GM19240 (cell line): ENCODE measurements around the gene INPP5K.

ENCODE experiments used
- DNase-seq: peaks from one replicate; pipeline ENCODE4 v3.0.0; 2011; ENCODE audit warnings: low spot score; ENCODE audit not compliant: insufficient read length

The INPP5K gene

DNA sequence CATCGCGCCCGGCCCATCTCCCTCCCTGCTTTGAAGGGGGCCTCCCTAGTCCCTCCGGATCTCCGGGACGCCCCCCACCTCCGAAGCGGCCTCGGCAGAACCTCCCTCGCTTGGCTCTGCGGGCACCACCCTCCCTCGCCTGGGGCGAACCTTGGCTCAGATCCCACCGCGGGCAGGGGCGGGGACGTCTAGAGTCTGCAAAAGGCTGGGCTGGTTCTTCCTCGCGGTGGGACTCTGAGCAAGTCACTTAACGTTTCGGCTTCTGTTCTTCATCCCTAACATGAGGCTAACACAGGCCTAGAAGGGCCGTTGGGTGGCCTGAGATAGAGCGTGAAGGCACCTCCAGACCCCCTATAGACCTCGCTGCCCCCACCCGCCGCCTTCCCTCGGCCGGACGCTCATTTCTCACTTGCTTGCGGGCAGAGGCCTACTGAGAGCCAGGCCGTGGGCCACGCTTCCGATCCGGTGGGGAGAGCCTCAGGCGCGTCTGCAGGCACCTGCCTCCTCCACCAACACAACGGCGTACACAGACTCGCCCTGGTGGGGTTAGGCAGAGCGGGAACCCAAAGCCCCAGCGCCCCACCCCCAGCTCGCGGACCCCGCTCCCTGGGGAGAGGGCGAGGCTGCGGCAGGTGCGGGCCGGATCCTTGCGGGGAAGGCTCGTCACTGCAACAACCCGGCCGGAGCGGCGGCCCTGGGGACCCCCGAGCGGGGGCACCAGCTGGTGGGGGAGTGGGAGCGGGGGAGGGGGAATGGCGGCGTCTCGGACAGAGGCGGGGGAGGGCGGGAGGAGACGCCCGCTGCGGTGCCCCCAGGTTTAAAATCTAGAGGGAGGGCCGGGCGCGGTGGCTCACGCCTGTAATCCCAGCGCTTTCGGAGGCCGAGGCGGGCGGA lies 29.4 kb downstream of the INPP5K start:
- DNase-seq, result peak; percentile 64

DNA sequence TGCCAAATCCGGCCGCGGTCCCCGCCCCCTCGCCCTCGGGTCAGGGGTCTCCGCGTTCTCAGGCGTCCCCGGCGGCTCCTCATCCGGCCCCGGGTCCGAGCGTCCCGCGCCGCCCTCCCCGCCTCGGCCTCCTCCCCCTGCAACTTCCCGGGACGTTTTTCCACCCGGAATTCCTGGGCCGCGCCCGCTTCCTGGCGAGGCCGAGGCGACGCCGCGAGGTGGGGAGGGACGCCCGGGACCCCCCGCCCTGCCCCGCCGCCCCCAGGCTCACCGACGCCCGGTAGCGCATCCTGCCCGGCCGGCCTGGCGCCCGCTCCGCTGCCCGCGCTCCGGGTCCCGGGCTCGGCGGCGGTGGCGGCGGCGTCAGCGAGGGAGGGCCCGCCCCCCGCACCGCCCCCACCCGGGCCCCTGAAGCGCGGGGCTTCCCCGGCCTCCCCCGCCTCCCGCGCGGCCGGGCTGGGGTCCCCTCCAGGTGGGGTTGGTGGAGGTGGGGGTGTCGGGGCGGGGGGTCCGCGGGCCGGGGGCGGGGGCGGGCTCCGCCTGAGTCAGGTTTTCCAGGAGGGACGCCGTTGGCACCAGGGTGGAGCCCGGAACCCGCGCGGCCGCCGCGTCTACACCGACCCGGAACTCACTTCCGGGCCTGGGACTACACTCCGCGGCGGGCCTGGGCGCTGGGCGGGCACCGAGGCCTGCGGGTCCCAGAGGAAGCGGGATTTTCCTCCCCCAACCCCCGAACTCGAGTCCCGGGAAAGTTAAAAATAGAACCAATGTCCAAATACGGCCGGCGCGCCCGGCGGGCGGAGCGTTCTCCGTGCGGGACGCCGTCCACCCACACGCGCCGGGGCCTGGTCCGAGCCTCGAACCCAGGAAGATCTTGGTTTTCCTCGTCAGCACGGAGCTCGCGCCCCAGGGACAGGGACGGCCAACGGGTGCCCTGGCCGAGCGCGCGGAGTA lies 30.7 kb downstream of the INPP5K start:
- DNase-seq, result no peak

DNA sequence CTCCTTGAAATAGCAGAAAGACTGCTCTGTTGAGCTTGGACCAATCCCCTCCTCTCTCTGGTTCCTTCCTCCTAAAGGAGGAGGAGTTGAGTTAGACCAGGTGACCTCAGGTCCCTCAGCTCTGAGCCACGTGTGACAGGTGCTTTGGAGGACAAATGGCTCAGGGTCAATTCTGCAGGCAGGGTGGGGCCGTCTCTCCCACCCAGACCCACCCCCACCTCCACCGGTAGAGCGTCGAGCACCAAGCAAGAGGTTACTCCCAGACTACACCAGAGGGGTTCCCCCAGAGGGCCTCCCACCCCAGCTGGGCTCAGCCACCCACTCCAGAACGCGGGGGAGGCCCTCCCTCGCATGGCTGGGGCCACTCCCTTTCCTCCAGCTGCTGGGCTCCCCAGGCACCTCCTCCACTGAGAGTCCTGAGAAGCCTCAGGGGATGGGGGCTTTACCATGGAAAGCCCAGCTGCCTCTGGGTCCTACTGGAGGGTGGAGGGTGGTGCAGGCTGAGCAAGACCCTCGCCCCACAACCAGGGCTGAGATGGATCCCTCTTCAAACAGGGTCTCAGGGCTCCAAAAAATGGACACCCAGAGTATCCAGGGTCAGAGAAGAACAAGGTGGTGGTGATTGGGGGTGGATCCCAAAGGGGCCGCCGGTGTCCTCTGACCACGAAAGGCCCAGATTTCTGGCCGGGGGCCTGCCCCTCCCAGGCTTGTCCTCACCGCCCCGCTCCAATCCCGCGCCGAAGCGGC lies 31.6 kb downstream of the INPP5K start:
- peak; percentile 70 for DNase-seq

DNA sequence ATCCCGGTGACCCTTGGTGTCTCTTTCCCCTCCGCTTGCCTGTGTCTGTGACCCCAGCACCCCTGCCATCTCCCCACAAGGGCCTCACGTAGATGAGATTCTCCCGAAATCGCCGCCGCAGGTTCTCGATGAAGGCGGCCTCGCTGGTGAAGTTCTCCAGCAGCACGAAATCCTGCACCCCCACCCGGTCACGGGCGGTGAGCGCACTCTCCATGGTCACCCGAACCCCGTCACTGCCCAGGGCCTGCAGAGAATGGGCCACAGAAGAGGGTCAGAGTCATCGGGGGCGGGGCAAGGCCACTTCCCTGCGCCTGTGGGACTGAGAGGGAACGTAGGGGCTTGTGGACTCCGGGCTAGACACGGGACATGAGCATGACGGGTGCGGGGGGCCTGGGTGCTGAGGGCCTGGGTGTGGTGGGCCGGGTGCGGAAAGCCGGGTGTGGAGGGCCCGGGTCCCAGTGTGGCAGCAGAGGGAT lies 32.3 kb downstream of the INPP5K start:
- no peak for DNase-seq

DNA sequence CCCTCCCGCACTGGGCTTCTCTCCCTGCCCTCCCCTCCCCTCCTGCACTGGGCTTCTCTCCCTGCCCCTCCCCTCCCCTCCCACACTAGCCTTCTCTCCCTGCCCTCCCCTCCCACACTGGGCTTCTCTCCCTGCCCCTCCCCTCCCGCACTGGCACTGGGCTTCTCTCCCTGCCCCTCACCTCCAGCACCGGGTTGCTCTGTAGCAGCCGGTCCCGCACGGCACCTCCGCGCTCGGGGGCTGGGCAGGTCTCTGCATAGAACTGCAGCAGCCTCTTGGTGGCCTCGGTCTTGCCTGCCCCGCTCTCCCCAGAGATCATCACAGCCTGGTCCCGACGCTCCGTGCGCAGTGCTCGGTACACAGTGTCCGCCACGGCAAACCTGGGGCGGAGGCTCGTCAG lies 33.7 kb downstream of the INPP5K start:
- DNase-seq, result no peak

DNA sequence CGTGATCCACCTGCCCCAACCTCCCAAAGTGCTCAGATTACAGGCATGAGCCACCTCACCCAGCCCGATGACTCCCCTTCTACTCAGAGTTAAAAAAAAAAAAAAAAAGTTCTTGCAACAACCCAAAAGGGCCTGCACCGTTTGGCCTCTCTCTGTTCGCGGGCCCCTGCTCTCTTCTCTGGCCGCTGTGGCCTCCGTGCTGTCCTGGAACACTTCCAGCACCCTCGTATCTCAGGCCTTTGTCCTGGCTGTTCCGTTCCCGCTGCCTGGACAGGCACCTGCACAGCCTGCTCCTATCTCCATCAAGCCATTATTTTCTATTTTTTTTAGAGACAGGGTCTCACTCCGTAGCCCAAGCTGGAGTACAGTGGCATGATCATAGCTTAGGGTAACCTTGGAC lies 34.7 kb downstream of the INPP5K start:
- no peak for DNase-seq

DNA sequence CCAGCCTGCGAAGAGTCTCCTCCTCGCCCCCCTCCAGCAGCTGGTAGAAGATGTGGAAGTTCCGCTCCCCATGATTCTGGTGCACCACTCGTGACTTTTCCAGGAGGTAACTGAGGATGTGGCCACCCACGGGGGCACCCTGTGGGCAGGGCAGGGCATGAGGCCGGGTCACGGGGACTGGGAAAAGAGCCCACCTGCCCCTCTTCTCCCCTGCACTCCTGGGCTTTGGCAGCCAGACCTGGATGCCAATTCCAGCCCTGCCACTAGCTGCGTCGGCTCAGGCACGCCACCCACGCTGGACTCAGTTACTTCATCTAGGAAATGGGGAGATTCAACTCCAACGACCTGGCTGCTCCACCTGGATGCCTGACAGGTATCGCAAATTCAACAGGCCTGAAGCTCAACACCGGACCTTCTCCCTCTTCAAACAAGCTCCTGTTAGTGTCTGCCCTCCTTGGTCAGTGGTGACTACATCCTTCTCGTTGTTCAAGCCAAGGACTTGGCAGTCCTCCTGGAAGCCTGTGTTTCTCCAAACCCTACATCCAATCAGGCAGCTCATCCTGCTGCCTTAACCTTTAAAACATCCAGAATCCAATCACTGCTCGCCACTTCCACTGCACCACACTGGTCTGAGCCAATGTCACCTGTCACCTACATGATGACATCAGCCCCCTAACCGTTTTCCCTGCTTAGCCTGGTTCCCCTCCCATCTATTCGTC lies 35.5 kb downstream of the INPP5K start:
- DNase-seq, result no peak

DNA sequence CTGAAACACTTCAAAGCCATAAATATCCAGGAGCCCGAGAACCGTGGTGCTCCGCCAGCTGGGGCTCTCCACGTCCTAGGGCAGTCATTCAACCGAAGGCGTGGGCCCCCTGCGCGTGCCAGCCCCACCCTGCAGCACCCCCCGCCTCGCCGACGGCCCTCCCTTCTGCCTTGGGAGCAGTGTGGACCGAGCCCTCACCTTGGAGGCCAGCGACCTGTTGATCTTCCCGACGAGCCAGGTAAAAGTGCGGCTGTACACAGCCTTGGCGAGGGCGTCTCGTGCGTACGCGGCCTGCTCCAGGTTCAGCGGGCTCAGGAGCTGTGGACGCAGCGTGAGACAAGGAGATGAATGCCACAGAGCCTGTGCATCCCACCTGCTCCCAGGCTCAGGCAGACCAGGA lies 38.0 kb downstream of the INPP5K start:
- DNase-seq, result no peak

DNA sequence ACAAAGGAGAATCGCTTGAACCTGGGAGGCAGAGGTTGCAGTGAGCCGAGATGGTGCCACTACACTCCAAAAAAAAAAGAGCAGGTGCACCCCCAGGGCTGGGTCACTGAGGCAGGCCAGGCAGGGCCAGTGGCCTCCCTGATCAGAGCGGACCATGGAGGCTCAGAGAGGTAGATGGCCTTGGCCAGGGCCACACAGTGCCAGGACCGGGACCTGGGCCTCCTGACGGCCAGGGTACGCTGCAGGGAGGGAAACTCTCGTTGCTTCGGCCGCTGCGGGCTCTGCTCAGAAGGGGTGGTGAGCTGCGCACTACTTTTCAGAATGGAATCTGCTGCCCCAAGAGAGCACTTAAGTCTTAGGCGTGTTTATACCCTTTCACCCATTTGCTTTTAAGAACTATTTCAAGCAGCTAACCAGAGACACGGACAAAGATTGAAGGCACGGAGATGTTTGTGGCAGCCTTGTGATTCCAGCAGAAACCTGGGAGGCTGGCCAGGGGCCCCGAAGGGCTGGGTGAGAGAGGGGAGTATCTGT lies 41.0 kb downstream of the INPP5K start:
- DNase-seq, result no peak

DNA sequence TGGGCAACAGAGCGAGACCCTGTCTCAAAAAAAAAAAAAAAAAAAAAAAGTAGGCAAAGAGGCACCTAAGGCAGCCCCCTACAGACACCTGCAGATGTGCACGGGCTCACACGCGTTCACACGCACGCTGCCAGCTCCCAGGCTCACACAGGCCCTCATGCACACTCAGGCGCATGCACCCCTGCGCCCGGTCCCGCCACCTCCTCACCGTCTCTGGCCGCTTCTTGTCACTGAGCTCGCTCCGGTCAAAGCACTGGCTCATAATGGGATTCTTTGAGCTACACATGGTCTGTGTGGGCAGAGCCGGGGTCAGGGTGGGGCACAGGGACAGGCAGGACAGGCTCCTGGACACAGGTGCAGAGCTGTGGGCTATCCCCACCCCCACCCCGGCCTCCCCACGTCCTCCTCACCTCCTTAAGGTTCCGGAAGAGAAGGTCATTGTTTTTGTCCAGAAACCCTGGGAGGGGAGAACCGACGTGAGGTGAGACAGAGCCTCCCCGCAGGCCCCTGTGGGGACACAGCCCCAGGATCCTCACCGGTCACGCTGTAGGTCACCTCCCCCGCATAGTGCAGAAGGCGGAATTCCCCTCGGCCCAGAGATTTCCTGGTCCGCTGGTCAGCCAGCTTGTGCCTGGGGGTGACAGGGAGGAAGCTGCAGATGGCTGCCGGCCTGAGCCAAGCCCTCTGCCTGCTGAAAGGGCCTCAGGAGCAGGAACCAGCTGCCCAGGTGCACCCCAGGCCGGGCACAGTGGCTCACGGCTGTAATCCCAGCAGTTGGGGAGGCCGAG lies 41.8 kb downstream of the INPP5K start:
- peak; percentile 89 for DNase-seq

DNA sequence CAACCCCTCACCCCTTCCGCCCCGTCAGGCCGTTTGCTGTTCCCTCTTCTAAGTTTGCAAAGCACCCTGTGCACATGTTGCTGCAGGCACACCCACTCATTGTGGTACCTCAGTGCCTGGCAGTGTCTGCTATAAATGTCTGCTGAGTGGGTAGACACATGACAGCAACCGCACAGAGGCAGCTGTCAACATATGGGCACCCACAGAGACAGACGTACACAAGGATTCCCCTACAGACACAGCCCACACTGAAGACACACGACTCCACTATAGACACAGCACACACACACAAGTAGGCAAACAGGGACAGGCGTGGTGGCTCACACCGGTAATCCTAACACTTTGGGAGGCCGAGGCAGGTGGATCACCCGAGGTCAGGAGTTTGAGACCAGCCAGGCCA lies 42.6 kb downstream of the INPP5K start:
- no peak for DNase-seq

DNA sequence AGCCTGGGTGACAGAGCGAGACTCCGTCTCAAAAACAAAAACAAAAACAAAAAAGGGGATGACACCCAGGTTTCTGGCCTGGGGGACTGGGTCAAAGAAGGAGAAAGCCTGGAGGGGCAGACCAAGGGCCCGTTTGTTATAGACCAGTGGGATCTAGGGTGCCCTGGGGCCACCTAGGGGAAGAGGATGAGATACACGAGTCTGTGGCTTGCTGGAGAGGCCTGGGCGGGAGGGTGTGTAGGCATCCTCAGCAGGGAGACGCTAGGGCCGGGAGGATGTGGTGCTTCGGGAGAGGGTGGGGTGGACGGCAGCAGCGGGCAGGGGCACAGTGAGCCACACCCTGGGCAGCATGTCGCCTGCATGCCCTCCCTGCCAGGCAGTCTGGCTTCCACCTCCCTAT lies 43.2 kb downstream of the INPP5K start:
- DNase-seq, result no peak

DNA sequence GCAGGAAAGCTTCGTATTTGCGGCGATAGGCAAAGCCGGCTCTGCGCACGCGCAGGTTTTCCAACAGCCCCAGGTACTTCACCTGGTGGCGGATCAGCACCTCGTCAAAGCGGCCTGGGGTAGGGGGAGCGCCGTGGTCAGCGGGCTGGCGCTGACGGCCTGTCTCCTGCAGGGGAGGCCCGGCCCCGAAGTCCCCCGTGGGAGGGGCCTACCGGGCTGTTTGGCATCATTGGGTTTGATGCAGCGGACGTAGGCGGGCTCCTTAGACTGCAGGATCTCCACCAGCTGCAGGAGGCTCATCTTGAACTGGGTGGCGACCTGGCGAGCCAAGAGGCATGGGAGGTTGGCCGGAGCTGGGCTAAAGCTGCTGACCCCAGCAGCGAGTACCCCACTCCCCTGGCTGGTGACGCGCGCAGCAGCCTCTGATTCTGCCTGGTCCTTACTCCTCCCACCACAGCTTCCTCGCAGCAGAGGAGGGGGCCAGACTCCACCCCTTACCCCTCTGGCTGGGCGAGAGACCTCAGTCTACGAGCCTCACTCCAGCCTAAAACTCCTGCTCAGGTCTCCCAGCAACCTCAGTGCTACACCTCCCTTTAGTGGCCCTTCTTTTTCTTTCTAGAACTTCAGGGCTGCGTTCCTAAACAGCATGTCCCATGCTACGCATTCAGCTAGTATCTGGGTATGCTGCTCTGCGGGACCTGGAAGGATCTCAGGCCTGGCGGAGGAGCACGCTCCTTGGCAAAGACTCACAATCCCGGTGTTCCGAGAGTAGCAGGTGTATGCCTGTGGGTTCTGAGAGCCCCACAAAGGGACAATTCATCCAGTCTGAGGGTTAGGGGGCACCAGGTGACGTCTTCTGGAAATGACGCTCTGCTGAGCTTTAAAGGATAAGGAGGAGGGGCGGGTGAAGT lies 44.2 kb downstream of the INPP5K start:
- DNase-seq, result no peak

DNA sequence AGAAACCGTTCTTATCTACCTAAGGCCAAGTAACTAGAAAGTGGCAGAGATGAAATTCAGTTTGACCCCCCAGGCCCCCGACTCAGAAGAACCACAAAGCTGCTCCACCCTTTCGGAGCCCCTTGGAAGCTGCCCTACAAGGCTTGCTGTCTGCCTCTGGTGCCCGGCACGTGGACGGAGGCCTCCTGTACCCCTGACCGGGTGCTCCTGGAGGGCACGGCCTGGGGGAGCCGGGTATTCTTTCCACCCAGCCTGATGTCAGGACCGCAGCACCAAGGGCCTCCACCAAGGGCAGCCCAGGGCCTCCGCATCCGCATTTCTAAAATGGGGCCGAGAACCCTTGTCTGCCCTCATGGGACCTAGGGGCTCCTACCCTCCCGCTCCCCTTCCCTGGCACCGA lies 44.9 kb downstream of the INPP5K start:
- DNase-seq, result no peak

DNA sequence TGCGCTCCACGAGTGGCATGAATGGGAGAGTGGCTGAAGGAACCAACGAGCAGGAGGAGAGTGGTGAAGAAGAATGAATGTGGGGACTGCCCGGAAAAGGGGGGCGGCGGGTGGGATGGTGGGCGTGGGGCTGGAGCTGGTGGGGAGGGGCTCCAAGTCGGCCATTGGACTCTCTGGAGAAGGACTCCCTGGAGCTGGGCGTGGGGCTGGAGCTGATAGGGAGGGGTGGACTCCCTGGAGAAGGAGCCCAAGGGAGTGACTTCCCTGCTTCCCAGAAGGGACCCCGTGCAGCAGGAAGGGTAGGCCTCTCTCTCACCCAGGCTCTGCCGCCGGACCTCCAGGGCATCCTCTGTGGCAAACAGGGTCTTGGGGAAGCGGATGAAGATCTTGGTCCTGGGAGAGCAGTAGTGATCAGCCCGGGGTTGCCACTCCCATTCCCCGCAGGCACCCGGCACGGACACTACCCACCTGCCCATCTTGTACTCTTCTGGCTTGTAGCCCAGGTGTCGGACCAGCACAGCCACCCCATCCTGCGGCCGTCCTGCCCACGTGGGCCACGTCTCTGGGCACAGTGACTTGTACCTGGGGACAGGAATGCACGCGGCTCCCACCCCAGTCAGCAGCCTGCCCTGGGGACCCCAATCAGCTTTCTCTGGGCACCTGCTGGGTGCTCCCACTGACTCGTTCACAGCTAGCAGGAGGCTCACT lies 45.5 kb downstream of the INPP5K start:
- no peak for DNase-seq

DNA sequence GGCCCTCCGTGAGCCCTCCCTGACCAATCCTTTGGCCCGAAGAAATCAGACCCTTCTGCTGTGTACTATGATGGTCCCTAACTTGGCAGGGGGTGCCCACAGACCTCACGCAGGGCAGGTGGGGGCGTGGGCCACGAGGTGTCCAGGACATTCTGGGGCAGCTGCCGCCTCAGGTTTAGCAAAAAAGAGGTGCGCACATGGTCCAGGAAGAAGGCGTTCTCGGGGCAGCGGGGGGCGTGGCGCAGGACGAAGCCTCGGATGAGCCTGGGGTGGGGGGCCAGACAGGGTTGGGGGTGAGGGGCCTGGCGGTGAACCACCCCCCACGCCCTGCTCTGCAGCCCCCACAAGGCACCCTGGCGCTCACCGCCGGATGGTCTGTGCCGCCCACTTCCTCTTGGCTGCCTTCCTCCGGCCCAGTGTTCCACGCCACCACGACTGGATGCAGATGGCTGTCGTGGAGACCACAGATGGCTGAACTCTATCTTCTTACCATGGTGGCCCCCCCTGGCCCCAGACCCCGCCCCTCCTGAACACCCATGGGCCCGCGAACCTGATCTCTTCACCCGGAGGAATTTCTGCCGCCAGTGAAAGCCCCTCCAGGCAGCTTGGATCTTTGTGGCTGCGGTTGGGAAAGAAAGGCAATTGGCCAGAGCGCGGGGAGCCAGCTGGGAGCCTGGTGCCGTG lies 46.2 kb downstream of the INPP5K start:
- no peak for DNase-seq

DNA sequence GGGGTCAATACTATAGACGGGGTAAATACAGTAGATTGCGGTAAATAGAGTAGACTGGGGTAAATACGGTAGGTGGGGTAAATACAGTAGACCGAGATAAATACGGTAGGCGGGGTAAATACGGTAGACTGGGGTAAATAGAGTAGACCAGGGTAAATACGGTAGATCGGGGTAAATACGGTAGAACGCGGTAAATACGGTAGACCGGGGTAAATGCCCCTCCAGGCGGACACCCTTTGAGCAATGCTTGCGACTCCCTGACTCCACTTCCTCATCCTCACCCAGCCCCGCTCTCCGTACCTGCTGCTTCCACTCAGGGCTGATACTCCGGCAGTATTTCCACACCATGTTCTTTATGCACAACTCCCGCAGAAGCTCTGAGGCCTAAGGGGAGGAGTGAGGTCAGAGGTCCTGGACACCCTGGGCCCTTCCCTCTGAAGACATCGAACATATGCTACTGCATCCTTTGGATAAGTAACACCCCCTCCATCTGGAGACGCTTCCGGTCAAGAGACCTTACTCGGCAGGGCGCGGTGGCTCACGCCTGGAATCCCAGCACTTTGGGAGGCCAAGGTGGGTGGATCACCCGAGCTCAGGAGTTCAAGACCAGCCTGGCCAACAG lies 47.1 kb downstream of the INPP5K start:
- DNase-seq, result no peak
